GM20431 (cell line): ENCODE data around the gene AOC3.

ENCODE experiments used
- in situ Hi-C: fragments of 300-500 bp; cut with MseI, MboI; formaldehyde crosslinking; loops from one replicate; pipeline ENCODE4 v1.15.0; 2020; ENCODE audit warnings: low sequenced_read_pairs; ENCODE audit not compliant: unreplicated experiment

The AOC3 gene

GRCh38 chr17:42850954-42851353, at the start of gene AOC3:
AOC3 (plus strand) TSS chr17:42851199; CDS start chr17:42851344, 145 bp downstream.
- in situ Hi-C loops = no loop called here

- in situ Hi-C loops = no loop called here
These were observed 47.7 kb upstream of the AOC3 start for GRCh38 chr17:42803074-42803883.

DNA sequence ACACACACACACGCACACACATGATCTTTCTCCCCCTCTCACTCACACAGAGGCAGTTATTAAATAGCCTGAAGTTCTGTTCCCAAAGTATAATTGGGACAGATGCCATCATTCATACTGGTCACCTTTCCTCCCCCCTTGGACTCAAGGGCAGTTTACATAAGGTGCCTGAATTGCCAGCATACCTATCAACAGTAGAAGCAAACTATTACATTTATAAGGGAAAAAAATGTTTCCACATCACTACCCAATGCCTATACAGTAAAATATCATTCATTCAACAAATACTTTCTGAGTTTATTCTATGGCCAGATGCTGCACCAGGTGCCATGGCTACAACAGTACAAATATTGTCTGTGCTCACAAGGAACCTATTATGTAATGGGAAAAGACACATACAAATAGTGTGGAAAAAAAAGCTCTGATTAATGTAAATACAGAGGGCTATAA, 46.1 kb upstream of the AOC3 start:
- in situ Hi-C loops = no loop called here

- in situ Hi-C loops = no loop called here
These were observed 44.8 kb upstream of the AOC3 start for GRCh38 chr17:42806249-42806648.

DNA sequence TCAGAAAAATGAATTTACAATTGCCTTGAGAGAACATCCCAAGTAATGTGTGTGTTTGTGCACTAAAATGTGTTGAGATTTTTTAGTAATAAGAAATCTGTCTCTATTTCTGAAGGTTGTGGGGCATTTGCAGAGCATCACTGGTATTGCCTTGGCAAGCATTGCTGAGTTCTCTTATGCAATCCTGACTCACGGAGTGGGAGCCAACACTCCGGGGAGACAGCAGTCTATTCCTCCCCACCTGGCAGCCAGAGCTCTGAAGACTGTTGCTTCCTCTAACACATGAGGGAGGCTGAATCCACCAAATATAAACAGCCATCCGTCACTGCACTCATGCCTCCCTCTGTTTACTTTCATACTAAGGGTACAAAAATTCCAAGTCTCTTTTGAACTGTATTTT, 41.7 kb upstream of the AOC3 start:
- in situ Hi-C loops = no loop called here

GRCh38 chr17:42814633-42815399, 36.2 kb upstream of the AOC3 start:
- in situ Hi-C loops = no loop called here

DNA sequence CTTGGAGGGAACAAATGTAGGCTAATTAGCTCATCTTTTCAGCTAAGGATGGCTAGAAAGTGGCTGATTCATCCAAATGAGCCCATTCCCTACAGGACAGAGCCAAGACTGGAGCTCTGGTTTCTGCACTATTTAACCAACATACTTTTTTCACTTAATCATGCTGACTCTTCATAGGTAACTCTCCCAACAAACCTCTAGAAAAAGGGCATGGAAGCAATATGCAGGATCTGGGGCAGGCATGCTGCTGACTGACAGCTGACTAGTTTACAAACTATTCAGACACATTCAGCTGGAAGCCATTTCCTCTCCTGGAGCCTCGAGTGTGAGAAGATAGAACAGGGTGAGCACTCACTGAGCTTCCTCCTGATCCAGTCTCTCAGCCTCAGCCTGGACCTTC, 33.1 kb upstream of the AOC3 start:
- in situ Hi-C loops = no loop called here

DNA sequence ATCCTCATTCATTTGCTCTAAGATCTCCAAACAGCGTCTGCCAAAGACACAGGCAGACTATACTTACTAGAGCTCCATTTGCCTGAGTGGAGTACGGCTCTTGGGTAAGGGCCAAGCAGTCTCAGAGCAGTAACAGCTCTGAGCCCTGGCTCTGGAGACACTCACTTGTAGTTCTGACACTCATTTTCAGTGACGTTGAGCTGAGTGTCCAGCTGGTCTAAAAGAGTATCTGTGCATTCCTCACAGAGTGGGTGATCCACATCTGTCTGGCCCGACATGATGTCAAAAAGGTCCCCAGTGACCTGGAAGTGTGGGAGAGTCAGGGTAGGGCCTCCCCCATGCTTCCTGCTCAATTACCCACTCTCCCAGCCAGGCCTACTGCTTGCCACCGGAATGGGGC, 32.6 kb upstream of the AOC3 start:
- in situ Hi-C loops = no loop called here

GRCh38 chr17:42819939-42820535, 31.0 kb upstream of the AOC3 start:
- in situ Hi-C loops = no loop called here

DNA sequence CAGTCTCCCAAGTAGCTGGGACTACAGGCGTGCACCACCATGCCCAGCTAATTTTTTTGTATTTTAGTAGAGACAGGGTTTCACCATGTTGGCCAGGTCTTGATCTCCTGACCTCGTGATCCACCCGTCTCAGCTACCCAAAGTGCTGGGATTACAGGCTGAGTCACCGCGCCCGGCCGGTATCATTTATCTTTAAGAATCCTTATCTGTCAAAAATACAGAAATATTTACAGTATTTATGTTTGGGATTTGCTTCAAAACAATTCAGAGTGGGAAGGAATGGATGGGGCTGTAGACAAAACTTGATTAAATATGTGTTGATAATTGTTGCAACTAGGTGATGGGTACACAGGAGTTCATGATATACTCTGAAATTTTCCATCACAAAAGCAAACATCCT, 29.8 kb upstream of the AOC3 start:
- in situ Hi-C loops = no loop called here

DNA sequence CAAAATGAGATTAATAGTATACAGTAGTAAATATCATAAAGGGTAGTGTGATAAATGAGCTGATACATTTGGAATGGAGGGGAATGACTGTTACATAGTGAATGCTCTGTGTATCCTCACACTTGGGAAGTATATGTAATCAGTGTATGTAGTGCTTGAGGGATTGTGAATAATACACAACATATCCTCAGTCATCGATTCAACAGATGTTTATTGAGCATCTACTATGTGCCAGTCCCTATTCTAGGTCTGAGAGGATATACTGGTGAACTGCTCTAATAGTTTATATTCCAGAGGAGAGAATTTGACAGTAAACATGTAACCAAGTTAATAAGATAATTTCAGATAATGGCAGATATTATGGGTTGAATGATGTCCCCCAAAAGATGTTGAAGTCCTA, 23.5 kb upstream of the AOC3 start:
- in situ Hi-C loops = no loop called here

- in situ Hi-C loops = no loop called here
These were observed 20.0 kb upstream of the AOC3 start for GRCh38 chr17:42830971-42831370.

GRCh38 chr17:42832213-42832933, 18.6 kb upstream of the AOC3 start:
- in situ Hi-C loops = no loop called here

DNA sequence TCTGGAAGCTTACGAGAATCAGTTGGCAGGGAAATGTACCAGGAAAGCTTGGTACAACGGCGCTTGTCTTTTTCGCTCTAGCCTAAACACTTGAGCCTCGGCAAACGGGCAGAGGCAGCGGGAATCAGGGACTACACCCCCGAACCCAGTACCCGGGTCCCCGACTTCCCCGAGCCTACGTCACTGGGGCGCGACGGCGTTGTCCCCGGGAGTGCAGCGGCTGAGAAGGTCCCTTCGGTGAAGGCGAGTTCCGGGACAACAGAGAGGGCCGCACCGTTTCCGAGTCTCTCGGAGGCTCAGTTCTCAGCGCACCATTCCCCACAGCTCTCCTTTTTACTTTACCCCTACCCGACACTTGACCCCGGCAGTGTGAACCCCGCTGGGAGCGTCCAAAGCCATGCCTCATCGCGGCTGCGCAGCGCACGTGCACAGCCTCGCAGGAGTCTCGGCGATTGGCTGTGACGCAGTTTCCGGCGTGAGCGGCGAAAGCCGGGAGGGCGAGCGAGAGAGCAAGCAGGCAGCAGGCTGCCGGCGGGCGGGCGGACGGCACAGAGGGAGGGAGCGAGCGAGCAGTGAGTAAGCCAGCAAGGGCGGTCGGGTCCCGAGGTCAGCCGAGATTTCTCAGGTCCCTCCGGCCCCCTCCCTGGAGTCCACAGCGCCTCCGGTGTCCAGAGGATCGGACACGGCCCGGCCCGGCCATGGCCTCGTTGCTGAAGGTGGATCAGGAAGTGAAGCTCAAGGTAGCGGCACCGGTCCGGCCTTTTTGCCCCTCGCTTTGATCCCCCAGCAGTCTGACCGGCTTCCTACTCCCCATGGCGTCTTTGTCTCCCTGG, 17.8 kb upstream of the AOC3 start, which contains the start of gene PSME3:
TSS of gene PSME3 (plus strand) at position 464 of the 833 bp plus-strand sequence. CDS start at position 699, 235 bp downstream.
- in situ Hi-C loops = no loop called here

DNA sequence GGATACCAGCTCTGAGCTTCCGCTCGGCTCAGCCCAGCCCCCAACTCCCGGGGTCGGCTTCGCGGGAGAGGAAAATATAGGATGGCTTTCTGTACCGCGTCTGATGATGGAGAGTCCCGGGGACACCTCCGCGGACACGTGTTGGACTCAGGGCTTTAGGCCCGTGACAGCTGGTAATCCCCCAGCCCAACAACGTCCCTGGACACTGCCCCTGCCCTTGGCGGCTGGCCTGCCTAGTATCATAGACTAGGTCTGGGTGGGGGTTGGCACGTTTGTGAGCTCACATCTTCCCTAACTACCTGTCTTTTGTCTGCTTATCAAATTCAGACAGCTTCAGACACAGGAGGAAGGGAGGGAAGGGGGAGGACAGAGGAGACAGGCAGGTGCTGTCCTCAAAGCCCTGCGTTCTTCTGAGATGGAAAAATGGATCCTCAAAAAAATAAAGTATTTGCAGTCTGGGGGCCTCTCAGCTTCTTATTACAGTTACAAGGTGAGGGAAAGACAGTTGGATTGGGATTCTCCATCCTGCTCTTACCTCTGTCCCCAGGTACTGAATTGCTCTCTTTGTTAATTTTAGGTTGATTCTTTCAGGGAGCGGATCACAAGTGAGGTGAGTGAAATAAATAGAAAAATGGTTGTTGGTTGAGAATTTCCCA, 17.1 kb upstream of the AOC3 start:
- in situ Hi-C loops = no loop called here

DNA sequence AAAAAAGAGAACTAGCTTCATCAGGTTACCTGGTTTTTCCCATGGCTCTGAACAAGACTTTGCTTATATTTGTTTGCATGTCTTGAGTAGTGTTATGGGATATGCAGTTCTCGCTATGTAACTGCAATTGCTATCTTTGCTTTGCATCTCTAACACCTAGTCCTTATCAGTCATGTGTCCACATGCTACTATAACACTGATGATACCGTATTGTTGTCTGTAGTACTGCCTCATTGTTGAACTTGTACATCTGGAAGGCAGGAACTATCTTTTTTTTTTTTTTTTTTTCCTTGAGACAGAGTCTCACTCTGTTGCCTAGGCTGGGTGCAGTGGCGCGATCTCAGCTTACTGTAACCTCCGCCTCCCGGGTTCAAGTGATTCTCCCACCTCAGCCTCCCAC, 15.3 kb upstream of the AOC3 start:
- in situ Hi-C loops = no loop called here

- in situ Hi-C loops = no loop called here
These were observed 8.9 kb upstream of the AOC3 start for GRCh38 chr17:42841975-42842685.

DNA sequence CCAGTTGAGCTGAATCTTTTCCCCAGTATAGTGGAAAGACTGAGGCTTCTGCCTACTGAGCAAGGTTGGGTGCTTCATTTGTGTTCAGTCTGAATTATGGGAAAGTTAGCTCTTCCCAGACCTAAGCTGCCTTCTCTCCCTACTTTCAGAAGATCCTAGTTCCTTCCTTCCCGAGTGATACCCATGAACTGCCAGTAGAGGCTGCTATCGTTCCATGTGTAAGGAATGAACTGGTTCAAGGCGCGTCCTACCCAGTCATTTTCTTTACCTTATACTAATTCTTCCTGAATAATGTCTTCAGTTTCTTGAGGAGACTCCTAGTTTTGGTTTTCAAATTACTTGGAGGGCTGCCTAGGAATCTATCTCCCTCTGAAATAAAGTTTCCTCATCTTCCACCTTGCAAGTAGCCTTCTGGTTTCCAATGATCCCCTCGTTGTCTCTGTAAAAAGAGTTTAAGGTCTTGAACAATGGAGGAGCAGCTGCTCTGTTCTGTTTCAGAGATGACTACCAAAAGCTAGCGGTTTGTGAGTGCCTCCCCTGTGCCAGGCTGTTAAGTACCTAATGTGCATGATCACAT, 7.6 kb upstream of the AOC3 start:
- in situ Hi-C loops = no loop called here
